ENCODE data around the gene MYL3.
A peak's percentile ranks its signal among the peaks of the same experiment; 100 is the strongest.

Gene MYL3

GRCh38 chr3:46883054-46883829 is 20.0 kb upstream of the MYL3 start:
- peak; percentile 66 for DNase-seq (ENCODE audit: low spot score)

- DNase-seq (ENCODE audit: low spot score) = peak; percentile 58
Measured at GRCh38 chr3:46882377-46883053, 19.3 kb upstream of the MYL3 start.

- DNase-seq (ENCODE audit: low spot score) = peak; percentile 53
Measured at GRCh38 chr3:46881596-46882376, 18.5 kb upstream of the MYL3 start.

GRCh38 chr3:46880884-46881595 is 17.8 kb upstream of the MYL3 start:
- DNase-seq (ENCODE audit: low spot score) = no peak

GRCh38 chr3:46878781-46879436 is 15.7 kb upstream of the MYL3 start:
- DNase-seq (ENCODE audit: low spot score) = peak; percentile 77

- DNase-seq (ENCODE audit: low spot score) = no peak
Measured at GRCh38 chr3:46877406-46878125, 14.3 kb upstream of the MYL3 start, which contains the start of gene PTH1R. Gene PTH1R (plus strand): TSS chr3:46877721. CDS start chr3:46883560, 5,839 bp downstream.

GRCh38 chr3:46876313-46877300 is 13.4 kb upstream of the MYL3 start:
- DNase-seq (ENCODE audit: low spot score) = no peak

GRCh38 chr3:46875560-46875959 is 12.3 kb upstream of the MYL3 start:
- no peak for DNase-seq (ENCODE audit: low spot score)

- DNase-seq (ENCODE audit: low spot score) = no peak
Measured at GRCh38 chr3:46874430-46874829, 11.2 kb upstream of the MYL3 start.

- no peak for DNase-seq (ENCODE audit: low spot score)
Measured at GRCh38 chr3:46873521-46873920, 10.3 kb upstream of the MYL3 start.

GRCh38 chr3:46871222-46871621 is 8.0 kb upstream of the MYL3 start:
- no peak for DNase-seq (ENCODE audit: low spot score)

- DNase-seq (ENCODE audit: low spot score) = no peak
Measured at GRCh38 chr3:46870651-46871050, 7.4 kb upstream of the MYL3 start.

GRCh38 chr3:46869440-46869839 is 6.2 kb upstream of the MYL3 start:
- DNase-seq (ENCODE audit: low spot score) = no peak

- no peak for DNase-seq (ENCODE audit: low spot score)
Measured at GRCh38 chr3:46868948-46869347, 5.7 kb upstream of the MYL3 start.

GRCh38 chr3:46868287-46868686 is 5.0 kb upstream of the MYL3 start:
- DNase-seq (ENCODE audit: low spot score) = no peak

GRCh38 chr3:46867550-46867898 is 4.3 kb upstream of the MYL3 start:
- no peak for DNase-seq (ENCODE audit: low spot score)

GRCh38 chr3:46866720-46867549 is 3.7 kb upstream of the MYL3 start:
- peak; percentile 89 for DNase-seq (ENCODE audit: low spot score)

- no peak for DNase-seq (ENCODE audit: low spot score)
Measured at GRCh38 chr3:46866032-46866595, 2.9 kb upstream of the MYL3 start.

Measured in HuH-7 (cell line).